K562 (cell line): ENCODE results near the gene PLIN5. TPM values are rescaled to one million over a fixed set of nuclear protein-coding genes. Genes with fewer than 3 reads are reported as not detected.

Experiments
- ATF7 ChIP-seq: fragments of 450-650 bp; IDR thresholded peaks from 2 replicates; pipeline ENCODE4 v1.7.1; 2014; ENCODE audit warnings: mild to moderate bottlenecking, moderate library complexity
- ELF4 ChIP-seq: fragments of 450-650 bp; formaldehyde crosslinking; IDR thresholded peaks from 2 replicates; pipeline ENCODE4 v1.4.0; 2022; ENCODE audit warnings: missing genetic modification characterization
- FIP1L1 ChIP-seq: fragments of 200-400 bp; formaldehyde crosslinking; IDR thresholded peaks from 2 replicates; pipeline ENCODE4 v1.6.1; 2018; ENCODE audit warnings: mild to moderate bottlenecking, low read depth, low read length; ENCODE audit not compliant: poor library complexity, severe bottlenecking
- FOXP1 ChIP-seq: sonication (generic); formaldehyde crosslinking; IDR thresholded peaks from 2 replicates; pipeline ENCODE4 v1.8.0; 2022; ENCODE audit warnings: mild to moderate bottlenecking, missing genetic modification reagents
- GTF3C2 ChIP-seq: IDR thresholded peaks from 3 replicates; pipeline ENCODE4 v1.6.1; 2011; ENCODE audit warnings: borderline replicate concordance, mild to moderate bottlenecking, moderate library complexity; ENCODE audit not compliant: insufficient read length; ENCODE audit errors: extremely low read depth
- JUND ChIP-seq, 2 experiments: IDR thresholded peaks; 2 replicates in 1 of 2; 3 replicates in 1 of 2; pipeline ENCODE4 v1.6.1; 2011; ENCODE audit warnings: borderline replicate concordance in 2 of 2, low read depth in 2 of 2, low read length in 2 of 2, improper control_type of control experiment in 1 of 2, missing biosample characterization in 1 of 2, missing genetic modification characterization in 1 of 2, missing genetic modification reagents in 1 of 2
- MAX ChIP-seq: sonication (generic); formaldehyde crosslinking; IDR thresholded peaks from 2 replicates; pipeline ENCODE4 v1.9.0; 2022; ENCODE audit warnings: mild to moderate bottlenecking, missing genetic modification reagents
- MEF2D ChIP-seq: conservative IDR thresholded peaks from 2 replicates; pipeline ENCODE4 v1.6.1; 2016; ENCODE audit warnings: low read depth, missing genetic modification characterization, missing compliant biosample characterization
- MXI1 ChIP-seq: IDR thresholded peaks from 2 replicates; pipeline ENCODE4 v1.6.1; 2011; ENCODE audit warnings: low read depth, mild to moderate bottlenecking, improper control_type of control experiment, low read length
- NCOA1 ChIP-seq: fragments of 450-650 bp; IDR thresholded peaks from 2 replicates; pipeline ENCODE4 v1.6.1; 2016; ENCODE audit warnings: low read depth
- RFX7 ChIP-seq: fragments of 250-450 bp; sonication (Bioruptor Pico); IDR thresholded peaks from 2 replicates; pipeline ENCODE4 v1.5.1; 2021; ENCODE audit warnings: mild to moderate bottlenecking
- SREBF2 ChIP-seq: sonication (generic); formaldehyde crosslinking; IDR thresholded peaks from 2 replicates; pipeline ENCODE4 v1.4.0; 2020; ENCODE audit warnings: mild to moderate bottlenecking, missing genetic modification reagents
- STAT5A ChIP-seq: IDR thresholded peaks from 2 replicates; pipeline ENCODE4 v1.6.1; 2012; ENCODE audit warnings: low read length, inconsistent platforms, borderline replicate concordance
- TARDBP ChIP-seq: fragments of 450-650 bp; IDR thresholded peaks from 2 replicates; pipeline ENCODE4 v1.6.1; 2016
- ZC3H4 ChIP-seq: sonication (generic); formaldehyde crosslinking; IDR thresholded peaks from 2 replicates; pipeline ENCODE4 v1.9.0; 2021; ENCODE audit warnings: missing genetic modification reagents, borderline replicate concordance
- ZFP1 ChIP-seq: fragments of 450-650 bp; formaldehyde crosslinking; IDR thresholded peaks from 2 replicates; pipeline ENCODE4 v1.4.0; 2020; ENCODE audit warnings: mild to moderate bottlenecking, mixed read lengths
- ZFP36 ChIP-seq: fragments of 150-350 bp; IDR thresholded peaks from 2 replicates; pipeline ENCODE4 v1.6.1; 2018; ENCODE audit warnings: low read length, low read depth; ENCODE audit not compliant: partially characterized antibody
- ZNF232 ChIP-seq: sonication (generic); formaldehyde crosslinking; IDR thresholded peaks from 2 replicates; pipeline ENCODE4 v1.8.0; 2022; ENCODE audit warnings: mild to moderate bottlenecking, missing genetic modification reagents
- ZNF408 ChIP-seq: fragments of 250-450 bp; sonication (Bioruptor Pico); IDR thresholded peaks from 2 replicates; pipeline ENCODE4 v1.4.0; 2020; ENCODE audit warnings: low read depth, mild to moderate bottlenecking, moderate library complexity
- ZNF561 ChIP-seq: fragments of 450-650 bp; formaldehyde crosslinking; conservative IDR thresholded peaks from 2 replicates; pipeline ENCODE4 v1.4.0; 2020; ENCODE audit warnings: mild to moderate bottlenecking, moderate library complexity
- polyA plus RNA-seq, 8 experiments: library from polyadenylated mRNA; depleted of rRNA in 4 of 8; stranded (reverse) in 5 of 8; unstranded in 3 of 8; fragments of >200 nt; fragmentation: Nextera tagmentation in 2 of 8; fragmentation: Illumina TruSeq in 1 of 8; extraction: Ambion mirVana in 2 of 8; extraction: Trizol in 1 of 8; gene quantifications; 2 replicates each; pipeline versions ENCODE4 v1.2.1 to v1.2.3, GENCODE V29; 2011 to 2014; ENCODE audit warnings: inconsistent platforms in 1 of 8, missing spikeins in 1 of 8
- total RNA-seq, 7 experiments: library from RNA; depleted of rRNA in 6 of 7; stranded (reverse); fragments of >200 nt in 6 of 7; fragmentation: Illumina TruSeq in 2 of 7; extraction: Trizol in 2 of 7; gene quantifications; 2 replicates each; pipeline versions ENCODE4 v1.2.1 to v1.2.3, GENCODE V29; 2011 to 2021; ENCODE audit warnings: low replicate concordance in 1 of 7
- TF ChIP-seq, protein P1 (sequence below): sonication (generic); formaldehyde crosslinking; IDR thresholded peaks from 2 replicates; pipeline ENCODE4 v1.8.0; 2022; ENCODE audit warnings: missing genetic modification reagents, mild to moderate bottlenecking, moderate library complexity, borderline replicate concordance
- TF ChIP-seq, protein P2 (sequence below): fragments of 250-450 bp; sonication (Bioruptor Pico); IDR thresholded peaks from 2 replicates; pipeline ENCODE4 v1.9.0; 2021; ENCODE audit warnings: mild to moderate bottlenecking

PLIN5 gene
- total and polyA plus RNA-seq, 9 of the 15 experiments (the other 6 are each of a cell fraction or from before 2014, with no cell fraction given): 0.04 to 1.3 (median 0.50) TPM

- TF ChIP-seq ZNF408 (CRISPR knock-in tag) (no peak), ZFP1 (CRISPR knock-in tag) (no peak), SREBF2 (CRISPR knock-in tag) (no peak), STAT5A (no peak), ZFP36 (peak; percentile 100), MXI1 (no peak), ZNF561 (CRISPR knock-in tag) (no peak), NCOA1 (no peak), FIP1L1 (no peak), FOXP1 (CRISPR knock-in tag) (0 out of 2 replicates have a peak, but pooled peaks have one; percentile 55), ATF7 (no peak), ELF4 (CRISPR knock-in tag) (no peak), MAX (CRISPR knock-in tag) (peak; percentile 61), MEF2D (no peak), GTF3C2 (peak; percentile 81), TARDBP (no peak), ZC3H4 (CRISPR knock-in tag) (no peak), RFX7 (no peak), JUND (IDR thresholded peaks at IDR 0.05; ENCODE audit: borderline replicate concordance, low read depth, low read length) (0 out of 2 replicates have a peak, but pooled peaks have one; percentile 16), JUND (tag; IDR thresholded peaks at IDR 0.05; ENCODE audit: borderline replicate concordance, low read depth, low read length) (no peak), ZNF232 (no peak)
- TF ChIP-seq, protein P1, sequence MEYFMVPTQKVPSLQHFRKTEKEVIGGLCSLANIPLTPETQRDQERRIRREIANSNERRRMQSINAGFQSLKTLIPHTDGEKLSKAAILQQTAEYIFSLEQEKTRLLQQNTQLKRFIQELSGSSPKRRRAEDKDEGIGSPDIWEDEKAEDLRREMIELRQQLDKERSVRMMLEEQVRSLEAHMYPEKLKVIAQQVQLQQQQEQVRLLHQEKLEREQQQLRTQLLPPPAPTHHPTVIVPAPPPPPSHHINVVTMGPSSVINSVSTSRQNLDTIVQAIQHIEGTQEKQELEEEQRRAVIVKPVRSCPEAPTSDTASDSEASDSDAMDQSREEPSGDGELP (CRISPR knock-in tag): peak; percentile 53; the same call in 1 of the 2 replicates
- TF ChIP-seq, protein P2, sequence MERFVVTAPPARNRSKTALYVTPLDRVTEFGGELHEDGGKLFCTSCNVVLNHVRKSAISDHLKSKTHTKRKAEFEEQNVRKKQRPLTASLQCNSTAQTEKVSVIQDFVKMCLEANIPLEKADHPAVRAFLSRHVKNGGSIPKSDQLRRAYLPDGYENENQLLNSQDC (CRISPR knock-in tag): no peak
- TF ChIP-seq, all 486 proteins: peak for 90
Measured at GRCh38 chr19:4555657-4556561, 20.9 kb upstream of the PLIN5 start (continued).
